Measurements from ENCODE around the gene MRGPRF. TPM values are rescaled to one million over a fixed set of nuclear protein-coding genes. Genes with fewer than 3 reads are reported as not detected.

MRGPRF gene
- total RNA-seq, 8 experiments from 2014 or later, result 0.05 to 4.3 (median 0.57) TPM; not detected in 1

DNA sequence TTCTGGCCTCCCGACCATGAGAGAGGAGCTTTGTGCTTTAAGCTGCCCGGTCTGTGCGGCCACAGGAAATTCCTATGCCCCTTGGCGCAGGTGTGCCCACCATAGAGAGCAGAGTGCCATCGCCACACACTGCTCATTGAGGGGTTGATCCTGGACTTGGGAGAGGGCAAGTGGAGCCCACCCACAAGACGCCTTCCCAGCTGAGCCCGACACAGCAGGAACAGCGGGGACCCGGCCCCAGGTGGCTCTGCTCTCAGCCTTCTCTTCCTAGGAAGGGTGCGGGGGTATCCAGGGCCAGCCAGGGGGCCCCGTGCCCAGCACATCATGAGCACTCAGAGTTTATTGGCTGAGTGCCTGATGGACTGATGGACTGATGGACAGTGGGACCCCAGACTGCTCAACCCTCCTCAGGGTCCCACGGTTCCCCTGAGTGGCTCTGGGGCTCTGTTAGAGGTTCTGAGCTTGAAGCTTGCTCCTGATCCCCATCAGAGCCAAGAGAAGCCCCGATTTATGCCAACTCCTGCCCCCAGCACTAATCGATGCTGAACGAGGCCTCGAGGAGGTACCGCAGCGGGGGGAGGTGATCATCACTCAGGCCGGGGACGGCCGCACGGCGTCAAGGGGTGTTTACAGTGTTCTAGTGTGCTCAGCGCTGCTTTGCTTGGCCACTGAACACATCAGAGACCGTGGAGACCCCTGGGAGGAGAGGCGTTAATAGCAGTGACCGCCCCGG, 18.7 kb downstream of the MRGPRF start:
- WGBS, 10 experiments, result 47 to 94% (median 80%) methylated on average over 3 to 12 of the region's 28 CpGs; no CpG with 5 or more reads in 1 of the 10 experiments
- no peak overlapping the region for H3K4me3 ChIP-seq
- H3K4me1 ChIP-seq (replicated peaks in 1 of 2), result peaks cover 0 to 7% of the 10 kb centered on the region in 2 donors
- ATAC-seq (replicated peaks in 6 of 8), result no peak
- in situ Hi-C loops (cut with MboI; ENCODE audit: low pct_unique_long_range_greater_than_20kb in 2 of 9, low sequenced_read_pairs in 9 of 9, unreplicated experiment in 9 of 9), result no loop called here
- H3K27ac ChIP-seq, result no peak overlapping the region

DNA sequence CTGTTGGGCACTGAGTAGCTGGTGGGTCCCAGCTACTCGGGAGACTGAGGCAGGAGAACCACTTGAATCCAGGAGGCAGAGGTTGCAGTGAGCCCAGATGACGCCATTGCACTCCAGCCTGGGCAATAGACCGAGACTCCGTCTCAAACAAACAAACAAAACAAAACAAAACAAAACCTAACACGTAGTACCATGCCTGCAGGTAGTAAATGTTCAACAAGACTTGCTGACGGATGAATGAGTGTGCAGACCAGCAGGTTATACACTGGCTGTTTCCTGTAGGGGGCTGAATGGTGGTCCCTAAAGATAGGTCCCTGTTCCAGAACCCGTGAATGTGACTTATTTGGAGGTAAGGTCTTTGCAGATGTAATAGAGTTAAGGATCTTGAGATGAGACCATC, 19.5 kb downstream of the MRGPRF start:
- no peak overlapping the region for H3K27ac ChIP-seq
- WGBS, 10 experiments, result 0 to 90% (median 80%) methylated on average over 1 to 7 of the region's 7 CpGs
- no peak overlapping the region for H3K4me3 ChIP-seq
- in situ Hi-C loops (cut with MboI; ENCODE audit: low pct_unique_long_range_greater_than_20kb in 2 of 9, low sequenced_read_pairs in 9 of 9, unreplicated experiment in 9 of 9), result no loop called here
- peaks cover 0 to 4% of the 10 kb centered on the region in 2 donors for H3K4me1 ChIP-seq (replicated peaks in 1 of 2)
- no peak for ATAC-seq (replicated peaks in 6 of 8)

DNA sequence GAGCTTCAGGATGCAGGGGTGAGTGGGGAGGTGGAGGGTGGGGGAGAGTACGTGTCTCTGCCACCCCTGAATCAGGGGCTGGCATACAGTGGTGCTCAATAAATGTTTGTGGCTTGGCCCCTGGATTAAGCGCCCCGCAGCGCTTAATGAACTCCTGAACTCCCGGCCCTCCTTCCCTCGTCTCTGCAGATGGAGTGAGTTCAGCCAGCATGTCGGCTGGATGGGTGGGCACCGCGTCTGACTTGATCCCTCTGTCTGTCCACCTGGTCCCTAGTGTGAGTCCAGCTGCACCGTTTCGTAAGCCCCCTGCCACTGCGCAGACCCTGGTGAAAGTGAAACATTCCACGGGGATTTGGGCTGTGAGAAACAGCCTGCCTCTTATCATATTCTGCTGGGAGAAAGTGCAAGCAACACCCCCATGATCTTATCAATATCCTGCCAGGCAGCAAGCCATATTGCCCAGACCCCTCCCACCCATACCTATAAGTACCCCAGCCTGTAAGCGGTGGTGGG, 20.2 kb downstream of the MRGPRF start:
- no peak for ATAC-seq (replicated peaks in 6 of 8)
- H3K4me1 ChIP-seq (replicated peaks in 1 of 2), result no peaks in the 10 kb centered on the region
- in situ Hi-C loops (cut with MboI; ENCODE audit: low pct_unique_long_range_greater_than_20kb in 2 of 9, low sequenced_read_pairs in 9 of 9, unreplicated experiment in 9 of 9), result no loop called here
- WGBS, 10 experiments, result 0 to 100% (median 67%) methylated on average over 1 to 4 of the region's 14 CpGs; no CpG with 5 or more reads in 5 of the 10 experiments
- no peak overlapping the region for H3K27ac ChIP-seq
- H3K4me3 ChIP-seq, result no peak overlapping the region

DNA sequence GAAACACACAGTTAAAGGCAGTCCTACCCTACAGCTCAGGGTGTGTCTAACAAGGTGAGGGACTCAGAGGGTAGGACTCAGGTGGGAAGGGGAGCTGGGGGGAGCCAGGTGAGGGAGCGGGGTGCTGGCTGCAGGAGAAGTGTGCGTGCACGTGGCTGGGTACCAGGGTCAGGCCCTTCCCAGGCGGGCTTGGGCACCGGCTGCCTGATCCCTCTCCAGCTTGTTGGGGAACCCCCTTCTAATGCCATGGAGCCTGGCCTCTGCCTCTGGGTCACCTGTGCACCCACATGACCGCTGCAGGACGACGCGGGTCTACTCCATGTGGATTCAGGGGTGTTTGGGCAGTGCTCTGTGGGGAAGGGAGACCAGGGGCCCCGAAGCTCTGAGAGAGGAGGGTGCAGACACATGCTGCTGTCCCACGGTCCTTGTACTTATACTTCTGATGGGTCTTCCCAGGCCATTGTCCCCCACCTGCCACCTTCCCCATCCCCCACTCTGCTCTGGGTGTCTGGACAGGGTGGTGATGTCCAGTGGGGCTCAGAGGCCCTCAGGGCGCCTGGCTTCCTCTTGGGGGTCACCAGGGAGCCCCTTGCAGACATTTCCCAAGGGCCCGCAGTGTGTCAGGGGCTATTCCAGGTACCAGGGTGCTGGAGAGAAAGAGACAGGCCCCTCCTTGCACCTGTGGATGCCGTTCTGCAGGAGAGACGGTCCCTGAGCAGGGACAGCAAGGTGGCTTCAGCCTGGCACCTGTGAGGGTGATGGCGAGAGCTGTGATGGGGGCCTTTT, 21.9 kb downstream of the MRGPRF start:
- ATAC-seq (replicated peaks in 6 of 8), result no peak
- in situ Hi-C loops (cut with MboI; ENCODE audit: low pct_unique_long_range_greater_than_20kb in 2 of 9, low sequenced_read_pairs in 9 of 9, unreplicated experiment in 9 of 9), result no loop called here
- WGBS, 10 experiments, result 40 to 88% methylated on average over 1 to 4 of the region's 16 CpGs; no CpG with 5 or more reads in 8 of the 10 experiments
- H3K4me3 ChIP-seq, result no peak overlapping the region
- H3K27ac ChIP-seq, result no peak overlapping the region
- H3K4me1 ChIP-seq (replicated peaks in 1 of 2), result no peaks in the 10 kb centered on the region

DNA sequence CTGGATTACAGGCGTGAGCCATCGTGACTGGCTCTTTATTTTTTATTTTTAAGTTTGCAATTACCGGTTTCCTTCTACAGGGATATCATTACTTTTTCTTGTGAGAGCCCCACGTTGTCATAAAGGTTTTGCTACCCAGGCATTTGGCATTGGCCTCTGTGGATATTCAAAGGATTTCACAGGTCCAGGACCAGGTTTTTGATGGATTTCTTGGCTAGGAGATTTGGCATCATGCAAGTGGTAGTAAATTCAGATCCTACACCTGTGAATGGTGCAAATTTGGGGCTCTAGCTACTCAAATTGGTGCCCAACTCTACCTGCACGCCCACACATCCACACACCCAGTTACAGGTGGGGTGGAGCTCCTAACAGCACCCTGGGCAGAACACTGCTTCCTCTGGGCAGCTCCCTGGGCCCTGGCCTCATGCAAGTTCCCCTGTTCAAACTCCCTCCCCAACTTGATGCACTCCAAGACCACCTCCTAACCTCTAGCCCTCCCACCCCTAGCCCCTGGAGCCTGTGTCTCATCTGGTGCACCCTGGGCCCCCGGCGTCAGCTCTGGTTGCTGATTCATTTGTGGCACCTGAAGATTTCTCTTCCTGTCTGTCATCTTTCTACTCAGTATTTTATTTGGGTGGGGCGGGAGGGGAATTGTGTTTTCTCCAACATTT, 23.0 kb downstream of the MRGPRF start:
- Histone ChIP-seq H3K4me3 (no peak overlapping the region), H3K4me1 (replicated peaks in 1 of 2) (no peaks in the 10 kb centered on the region), H3K27ac (no peak overlapping the region)
- 55 to 86% (median 73%) methylated on average over 1 to 4 of the region's 8 CpGs; no CpG with 5 or more reads in 1 of the 10 experiments for WGBS, 10 experiments
- ATAC-seq (replicated peaks in 6 of 8), result no peak
- in situ Hi-C loops (cut with MboI; ENCODE audit: low pct_unique_long_range_greater_than_20kb in 2 of 9, low sequenced_read_pairs in 9 of 9, unreplicated experiment in 9 of 9), result no loop called here

DNA sequence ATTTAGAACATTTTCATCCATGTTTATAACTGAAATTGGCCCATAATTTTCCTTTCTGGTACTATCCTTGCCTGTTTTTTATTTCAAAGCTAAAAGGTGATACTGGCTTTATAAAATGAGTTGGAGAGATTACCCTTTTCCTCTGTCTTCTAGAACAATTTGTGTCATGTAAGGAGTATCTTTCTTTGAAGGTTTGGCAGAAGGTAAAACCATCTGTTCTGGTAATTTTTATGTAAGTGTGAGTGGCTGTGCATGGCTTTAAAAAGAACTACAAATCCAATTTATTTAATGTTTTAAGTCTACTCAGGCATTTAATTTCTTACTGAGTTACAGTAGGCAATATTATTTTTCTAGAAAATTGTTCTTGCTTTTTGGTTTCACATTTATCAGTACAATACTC, 24.6 kb downstream of the MRGPRF start:
- Histone ChIP-seq H3K27ac (no peak overlapping the region), H3K4me1 (replicated peaks in 1 of 2) (no peaks in the 10 kb centered on the region), H3K4me3 (no peak overlapping the region)
- ATAC-seq (replicated peaks in 6 of 8), result no peak
- in situ Hi-C loops (cut with MboI; ENCODE audit: low pct_unique_long_range_greater_than_20kb in 2 of 9, low sequenced_read_pairs in 9 of 9, unreplicated experiment in 9 of 9), result no loop called here

DNA sequence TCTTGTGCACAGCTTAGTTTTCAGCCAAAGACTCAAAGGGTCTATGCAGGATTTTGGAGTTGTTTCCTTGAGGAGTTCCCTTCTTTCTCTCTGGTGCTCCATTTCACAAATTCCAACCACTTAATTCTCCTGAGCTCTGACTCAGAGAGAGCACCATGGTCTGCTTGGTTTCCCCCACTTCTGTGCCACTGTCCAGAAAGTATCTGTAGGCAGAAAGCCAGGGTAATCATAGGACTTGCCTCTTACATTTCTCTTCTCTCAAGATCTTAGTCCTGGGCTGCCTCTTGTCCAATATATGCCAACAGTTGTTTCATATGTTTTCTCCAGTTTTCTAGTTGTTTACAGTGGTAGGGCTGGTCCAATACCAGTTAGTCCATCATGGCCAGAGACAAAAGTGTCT, 25.8 kb downstream of the MRGPRF start:
- in situ Hi-C loops (cut with MboI; ENCODE audit: low pct_unique_long_range_greater_than_20kb in 2 of 9, low sequenced_read_pairs in 9 of 9, unreplicated experiment in 9 of 9), result no loop called here
- ATAC-seq (replicated peaks in 6 of 8), result no peak
- Histone ChIP-seq H3K4me3 (no peak overlapping the region), H3K4me1 (replicated peaks in 1 of 2) (no peaks in the 10 kb centered on the region), H3K27ac (no peak overlapping the region)

DNA sequence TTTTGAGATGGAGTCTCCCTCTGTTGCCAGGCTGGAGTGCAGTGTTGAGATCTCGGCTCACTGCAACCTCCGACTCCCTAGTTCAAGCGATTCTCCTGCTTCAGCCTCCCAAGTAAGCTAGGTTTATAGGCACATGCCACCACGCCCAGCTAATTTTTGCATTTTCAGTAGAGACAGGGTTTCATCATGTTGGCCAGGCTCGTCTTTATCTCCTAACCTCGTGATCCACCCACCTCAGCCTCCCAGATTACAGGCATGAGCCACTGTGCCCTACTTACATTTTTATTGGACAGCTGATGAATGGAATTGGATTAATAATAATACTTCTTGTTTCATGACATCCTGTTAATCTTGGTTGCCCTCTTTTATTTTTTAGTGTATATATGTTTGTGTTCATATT, 29.2 kb downstream of the MRGPRF start:
- WGBS, 10 experiments, result 7 to 100% (median 78%) methylated on average over 2 to 6 of the region's 6 CpGs
- ATAC-seq (replicated peaks in 6 of 8), result peak in 2 of 8 experiments; percentile 67 to 76
- Histone ChIP-seq H3K4me3 (no peak overlapping the region), H3K27ac (no peak overlapping the region), H3K4me1 (replicated peaks in 1 of 2) (no peaks in the 10 kb centered on the region)
- in situ Hi-C loops (cut with MboI; ENCODE audit: low pct_unique_long_range_greater_than_20kb in 2 of 9, low sequenced_read_pairs in 9 of 9, unreplicated experiment in 9 of 9), result no loop called here

DNA sequence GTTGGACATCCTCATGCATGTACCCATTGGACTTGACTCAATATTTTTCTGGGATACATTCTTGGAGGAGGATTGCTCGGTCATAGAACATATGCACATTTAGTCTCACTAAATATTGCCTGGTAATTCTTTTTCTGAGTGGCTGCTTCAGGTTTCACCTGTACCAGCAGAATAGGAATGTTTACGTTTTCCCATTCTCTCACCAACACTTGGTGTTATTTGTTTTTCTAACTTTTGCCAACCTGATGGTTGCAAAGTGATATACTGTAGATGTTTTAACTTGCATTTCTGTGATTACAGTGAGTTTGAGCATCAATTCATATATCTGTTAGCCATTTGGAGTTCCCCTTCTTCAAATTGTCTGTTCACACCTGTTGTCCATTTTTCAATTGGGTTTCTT, 30.9 kb downstream of the MRGPRF start:
- in situ Hi-C loops (cut with MboI; ENCODE audit: low pct_unique_long_range_greater_than_20kb in 2 of 9, low sequenced_read_pairs in 9 of 9, unreplicated experiment in 9 of 9), result no loop called here
- Histone ChIP-seq H3K4me1 (replicated peaks in 1 of 2) (no peaks in the 10 kb centered on the region), H3K27ac (no peak overlapping the region), H3K4me3 (no peak overlapping the region)
- 34 to 94% (median 69%) methylated on average over 1 to 2 of the region's 2 CpGs for WGBS, 10 experiments
- no peak for ATAC-seq (replicated peaks in 6 of 8)

DNA sequence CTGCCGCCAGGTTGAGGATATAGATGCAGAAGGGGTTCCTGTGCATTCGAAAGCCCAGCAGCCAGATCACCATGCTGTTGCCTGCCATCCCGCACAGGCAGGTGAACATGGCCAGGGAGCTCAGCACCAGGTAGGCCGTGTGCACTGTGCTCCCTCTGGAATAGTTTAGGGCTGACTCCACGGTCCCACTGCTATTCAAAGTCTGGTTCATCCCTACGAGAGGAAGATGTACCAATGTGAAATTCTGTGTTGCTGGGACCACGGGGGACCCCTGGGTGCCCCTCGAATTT, 32.3 kb downstream of the MRGPRF start, which contains the start of gene MRGPRD:
MRGPRD (minus strand) TSS at position 211 of the 290 bp plus-strand sequence; CDS start at position 211, 0 bp downstream.
- ATAC-seq (replicated peaks in 6 of 8), result no peak

DNA sequence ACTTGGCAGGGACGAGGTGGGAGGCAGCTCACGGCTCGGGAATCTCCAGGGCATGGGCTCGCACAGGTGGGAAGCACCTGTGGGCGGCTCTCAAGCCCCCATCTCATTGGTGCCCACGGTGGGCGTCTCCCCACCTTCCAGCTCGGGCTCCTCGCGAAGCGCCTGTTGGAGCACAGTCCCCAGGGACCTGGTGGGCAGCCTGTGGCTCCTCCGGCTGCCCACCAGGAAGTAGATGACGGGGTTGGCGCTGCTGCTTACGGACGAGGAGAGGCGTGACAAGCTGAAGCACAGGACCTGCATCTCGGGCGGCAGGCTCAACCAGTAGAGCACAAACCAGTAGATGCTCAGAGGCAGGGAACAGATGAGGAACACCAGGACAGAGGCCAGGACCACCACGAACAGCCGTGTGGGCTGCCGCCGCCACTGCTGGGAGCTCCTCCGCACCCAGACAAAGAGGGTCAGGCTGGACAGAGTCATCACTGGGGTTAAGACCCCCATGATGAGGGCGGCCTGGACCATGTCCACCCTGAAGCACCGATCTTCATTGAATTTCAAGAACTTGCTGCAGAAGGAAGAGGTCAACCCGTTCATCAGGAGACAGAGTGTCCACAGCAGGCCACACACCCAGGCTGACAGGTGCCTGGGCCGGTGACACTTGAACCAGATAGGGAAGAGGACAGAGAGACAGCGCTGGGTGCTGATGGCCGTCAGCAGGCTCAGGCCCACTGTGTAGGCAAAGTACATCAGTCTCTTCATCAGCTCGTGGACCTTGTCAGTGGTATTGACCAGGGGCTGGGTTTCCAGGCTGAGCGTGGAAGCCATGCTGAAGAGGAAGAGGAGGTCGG, 32.9 kb downstream of the MRGPRF start:
- WGBS, 10 experiments, result 57 to 95% (median 83%) methylated on average over 1 to 16 of the region's 33 CpGs; no CpG with 5 or more reads in 1 of the 10 experiments
- no peaks in the 10 kb centered on the region for H3K4me1 ChIP-seq (replicated peaks in 1 of 2)
- H3K27ac ChIP-seq, result no peak overlapping the region
- ATAC-seq (replicated peaks in 6 of 8), result no peak
- in situ Hi-C loops (cut with MboI; ENCODE audit: low pct_unique_long_range_greater_than_20kb in 2 of 9, low sequenced_read_pairs in 9 of 9, unreplicated experiment in 9 of 9), result no loop called here
- no peak overlapping the region for H3K4me3 ChIP-seq

More for the DNA sequence above, 32.3 kb downstream of the MRGPRF start, which contains the start of gene MRGPRD:
- H3K4me3 ChIP-seq, result no peak within 1 kb of the TSS
- in situ Hi-C loops (cut with MboI; ENCODE audit: low pct_unique_long_range_greater_than_20kb in 2 of 9, low sequenced_read_pairs in 9 of 9, unreplicated experiment in 9 of 9), result no loop called here
- no peaks in the 10 kb centered on the region for H3K4me1 ChIP-seq (replicated peaks in 1 of 2)
- H3K27ac ChIP-seq, result no peak within 1 kb of the TSS
- WGBS, 10 experiments, result 40 to 92% (median 64%) methylated on average over 1 to 7 of the region's 8 CpGs; no CpG with 5 or more reads in 3 of the 10 experiments

DNA sequence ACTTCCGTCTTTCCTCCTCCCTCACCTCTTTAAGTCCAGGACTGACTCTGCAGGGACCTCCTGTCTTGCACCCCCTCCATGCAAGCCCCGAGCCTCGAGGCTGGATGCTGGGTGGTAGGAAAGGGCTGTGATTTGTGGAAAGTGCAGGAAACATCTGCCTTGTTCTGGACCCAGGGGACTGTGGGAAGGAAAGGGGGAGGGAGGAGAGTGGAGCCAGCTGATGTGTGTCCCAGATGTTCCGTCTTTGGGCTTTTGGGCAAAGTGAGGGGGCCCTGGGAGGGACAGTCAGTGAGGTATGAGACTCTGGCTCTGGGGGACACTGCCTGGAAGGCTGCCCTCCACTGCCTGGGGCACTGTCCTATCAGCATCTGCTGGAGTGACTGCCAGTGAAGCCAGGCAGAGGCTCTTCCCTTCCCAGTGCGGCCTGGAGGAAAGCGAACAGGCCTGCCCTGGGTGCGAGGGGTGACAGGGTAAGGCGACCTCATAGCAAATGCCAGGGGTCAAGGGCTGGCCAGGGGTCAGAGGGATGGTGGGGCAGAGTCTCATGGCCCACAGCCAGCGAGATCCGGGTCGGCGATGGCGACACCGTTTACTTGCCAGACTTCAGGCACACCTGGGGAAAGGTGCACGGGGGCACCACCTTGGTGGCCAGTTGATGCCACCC, 34.0 kb downstream of the MRGPRF start:
- ATAC-seq (replicated peaks in 6 of 8), result no peak
- Histone ChIP-seq H3K27ac (no peak overlapping the region), H3K4me3 (no peak overlapping the region), H3K4me1 (replicated peaks in 1 of 2) (peaks cover 0 to 4% of the 10 kb centered on the region in 2 donors)
- in situ Hi-C loops (cut with MboI; ENCODE audit: low pct_unique_long_range_greater_than_20kb in 2 of 9, low sequenced_read_pairs in 9 of 9, unreplicated experiment in 9 of 9), result no loop called here
- 47 to 100% (median 63%) methylated on average over 1 to 4 of the region's 15 CpGs; no CpG with 5 or more reads in 5 of the 10 experiments for WGBS, 10 experiments
